Measurements from ENCODE around the gene GPX7.

- TF ChIP-seq CTCF (IDR thresholded peaks at IDR 0.05; ENCODE audit: insufficient read depth, low read length, poor library complexity, severe bottlenecking): no peak
- TF ChIP-seq EZH2phosphoT487 (conservative IDR thresholded peaks at IDR 0.05; ENCODE audit: low read length): no peak
Measured at GRCh38 chr1:52629667-52630066, 27.5 kb downstream of the GPX7 start.

Data from SU-DHL-6 (cell line).